H9 (cell line): ENCODE measurements around the gene ARHGAP24. TPM values are rescaled to one million over a fixed set of nuclear protein-coding genes. Genes with fewer than 3 reads are reported as not detected.

Experiments used
- DNase-seq: peaks from one replicate; pipeline ENCODE4 v3.0.0-alpha.2; 2017
- H2AFZ ChIP-seq: one replicate; pipeline ENCODE4 v1.6.1; 2013; ENCODE audit warnings: mild to moderate bottlenecking, low read length, control low read depth, moderate library complexity
- H2AK5ac ChIP-seq: 2 replicates; pipeline ENCODE4 v1.6.1; 2013; ENCODE audit warnings: low read length, control low read depth, mixed read lengths; ENCODE audit not compliant: insufficient read length
- H2BK120ac ChIP-seq: one replicate; pipeline ENCODE4 v1.6.1; 2013; ENCODE audit warnings: low read depth, mild to moderate bottlenecking, low read length, control low read depth, inconsistent platforms; ENCODE audit not compliant: poor library complexity, severe bottlenecking
- H2BK12ac ChIP-seq: 2 replicates; pipeline ENCODE4 v1.6.1; 2013; ENCODE audit warnings: low read length, control low read depth, mixed read lengths, low read depth; ENCODE audit not compliant: insufficient read length
- H2BK15ac ChIP-seq: 2 replicates; pipeline ENCODE4 v1.6.1; 2013; ENCODE audit warnings: low read depth, low read length, control low read depth
- H2BK20ac ChIP-seq: one replicate; pipeline ENCODE4 v1.6.1; 2013; ENCODE audit warnings: low read depth, mild to moderate bottlenecking, low read length, control low read depth, inconsistent platforms; ENCODE audit not compliant: poor library complexity, severe bottlenecking
- H2BK5ac ChIP-seq: 2 replicates; pipeline ENCODE4 v1.6.1; 2013; ENCODE audit warnings: low read length, control low read depth, mixed read lengths; ENCODE audit not compliant: insufficient read length
- H3K14ac ChIP-seq: 2 replicates; pipeline ENCODE4 v1.6.1; 2013; ENCODE audit warnings: low read length, control low read depth; ENCODE audit not compliant: insufficient read depth
- H3K18ac ChIP-seq: 2 replicates; pipeline ENCODE4 v1.6.1; 2013; ENCODE audit warnings: low read depth, mild to moderate bottlenecking, mixed read lengths, low read length, control low read depth; ENCODE audit not compliant: insufficient read length
- H3K23ac ChIP-seq: 2 replicates; pipeline ENCODE4 v1.6.1; 2013; ENCODE audit warnings: low read length, control low read depth, mixed read lengths, low read depth; ENCODE audit not compliant: insufficient read length
- H3K23me2 ChIP-seq: 2 replicates; pipeline ENCODE4 v1.6.1; 2013; ENCODE audit warnings: low read depth, mild to moderate bottlenecking, mixed read lengths, low read length, control low read depth; ENCODE audit not compliant: insufficient read length, poor library complexity, severe bottlenecking
- H3K27ac ChIP-seq: 2 replicates; pipeline ENCODE4 v1.5.1; 2013; ENCODE audit warnings: low read length, control low read depth, mixed read lengths, low read depth; ENCODE audit not compliant: insufficient read length
- H3K27me3 ChIP-seq: 2 replicates; pipeline ENCODE4 v1.6.1; 2013; ENCODE audit warnings: low read length, control low read depth, inconsistent platforms; ENCODE audit not compliant: insufficient read depth
- H3K4ac ChIP-seq: 2 replicates; pipeline ENCODE4 v1.6.1; 2013; ENCODE audit warnings: low read depth, mild to moderate bottlenecking, control low read depth, inconsistent platforms, low read length, moderate library complexity
- H3K4me1 ChIP-seq: 2 replicates; pipeline ENCODE4 v1.6.1; 2013; ENCODE audit warnings: low read length, control low read depth, inconsistent platforms; ENCODE audit not compliant: insufficient read depth
- H3K4me2 ChIP-seq: 2 replicates; pipeline ENCODE4 v1.6.1; 2013; ENCODE audit warnings: low read length, control low read depth, mixed read lengths; ENCODE audit not compliant: insufficient read length, insufficient read depth
- H3K56ac ChIP-seq: 2 replicates; pipeline ENCODE4 v1.6.1; 2013; ENCODE audit warnings: low read depth, mild to moderate bottlenecking, mixed read lengths, low read length, control low read depth; ENCODE audit not compliant: insufficient read length
- H3K79me1 ChIP-seq: 2 replicates; pipeline ENCODE4 v1.6.1; 2013; ENCODE audit warnings: low read depth, mild to moderate bottlenecking, moderate library complexity, low read length, control low read depth, inconsistent platforms; ENCODE audit not compliant: insufficient read depth, poor library complexity, severe bottlenecking
- H3K79me2 ChIP-seq: 2 replicates; pipeline ENCODE4 v1.6.1; 2013; ENCODE audit warnings: low read length, control low read depth, inconsistent platforms; ENCODE audit not compliant: insufficient read depth
- H3K9ac ChIP-seq: 2 replicates; pipeline ENCODE4 v1.6.1; 2013; ENCODE audit warnings: low read length, control low read depth, mixed read lengths; ENCODE audit not compliant: insufficient read length; ENCODE audit errors: extremely low read depth
- H3K9me3 ChIP-seq: one replicate; pipeline ENCODE4 v1.6.1; 2013; ENCODE audit warnings: low read depth, low read length, inconsistent platforms; ENCODE audit not compliant: control insufficient read depth
- H3T11ph ChIP-seq: one replicate; pipeline ENCODE4 v1.6.1; 2013; ENCODE audit warnings: mild to moderate bottlenecking, low read length, control low read depth, inconsistent platforms
- H4K20me1 ChIP-seq: one replicate; pipeline ENCODE4 v1.6.1; 2013; ENCODE audit not compliant: control insufficient read depth, insufficient read length, insufficient read depth
- H4K5ac ChIP-seq: 2 replicates; pipeline ENCODE4 v1.6.1; 2013; ENCODE audit warnings: low read depth, mild to moderate bottlenecking, mixed read lengths, low read length, control low read depth; ENCODE audit not compliant: insufficient read length
- H4K8ac ChIP-seq: replicated peaks from 2 replicates; pipeline ENCODE4 v1.6.1; 2013; ENCODE audit warnings: low read length, control low read depth, mixed read lengths, low read depth; ENCODE audit not compliant: insufficient read length
- H4K91ac ChIP-seq: 2 replicates; pipeline ENCODE4 v1.6.1; 2013; ENCODE audit warnings: low read depth, mild to moderate bottlenecking, moderate library complexity, mixed read lengths, low read length, control low read depth; ENCODE audit not compliant: insufficient read length
- H3K27ac Mint-ChIP-seq, 3 experiments: 2 replicates in 2 of 3; 3 replicates in 1 of 3; pipeline ENCODE4 v1.8.0; 2020 to 2021; ENCODE audit warnings: mixed read lengths in 3 of 3, mild to moderate bottlenecking in 1 of 3, moderate library complexity in 1 of 3
- H3K27me3 Mint-ChIP-seq: 2 replicates; pipeline ENCODE4 v1.8.0; 2021; ENCODE audit warnings: low read depth, mild to moderate bottlenecking, moderate library complexity, mixed read lengths
- H3K36me3 Mint-ChIP-seq, 3 experiments: 2 replicates in 2 of 3; 3 replicates in 1 of 3; pipeline ENCODE4 v1.8.0; 2020 to 2021; ENCODE audit warnings: low read depth in 3 of 3, mixed read lengths in 3 of 3; ENCODE audit not compliant: insufficient read depth in 1 of 3
- H3K4me1 Mint-ChIP-seq, 2 experiments: 2 replicates each; pipeline ENCODE4 v1.8.0; 2020; ENCODE audit warnings: mixed read lengths in 2 of 2
- H3K4me3 Mint-ChIP-seq, 2 experiments: 2 replicates in 1 of 2; 3 replicates in 1 of 2; pipeline ENCODE4 v1.8.0; 2020 to 2021; ENCODE audit warnings: mild to moderate bottlenecking in 2 of 2, mixed read lengths in 2 of 2, moderate library complexity in 1 of 2
- H3K9me3 Mint-ChIP-seq, 2 experiments: 2 replicates in 1 of 2; 3 replicates in 1 of 2; pipeline ENCODE4 v1.8.0; 2020; ENCODE audit warnings: mild to moderate bottlenecking in 2 of 2, mixed read lengths in 2 of 2, moderate library complexity in 1 of 2
- CTCF ChIP-seq: fragments of 200-600 bp; sonication (generic); conservative IDR thresholded peaks from 3 replicates; pipeline ENCODE4 v1.8.0; 2021; ENCODE audit warnings: antibody characterized with exemption, mild to moderate bottlenecking
- WGBS: extraction: QIAGEN DNeasy Blood & Tissue Kit; methylation state at CpG from one replicate; pipeline ENCODE4 v1.1.7; 2013; ENCODE audit warnings: missing lambda C conversion rate, low lambda C conversion rate, mixed read lengths; ENCODE audit not compliant: insufficient read length; ENCODE audit errors: extremely low coverage; 5-methylcytosine and 5-hydroxymethylcytosine counted together
- total RNA-seq: library from RNA; stranded (reverse); gene quantifications from 2 replicates; pipeline ENCODE4 v1.2.1, GENCODE V29; 2021

Gene ARHGAP24
- total RNA-seq, 1 experiment from 2014 or later, result 0.37 TPM

GRCh38 chr4:85979276-85979675 lies 504.3 kb downstream of the ARHGAP24 start:
- no peak overlapping the region for H3T11ph ChIP-seq
- H3K4me2 ChIP-seq, result no peak overlapping the region
- no peaks in the 10 kb centered on the region for H3K27me3 ChIP-seq
- TF ChIP-seq CTCF, result no peak
- no peak overlapping the region for H3K14ac ChIP-seq
- H3K4me1 ChIP-seq, result no peaks in the 10 kb centered on the region
- no peak overlapping the region for H2AK5ac ChIP-seq
- no peak overlapping the region for H4K8ac ChIP-seq
- H3K23me2 ChIP-seq, result no peaks in the 10 kb centered on the region
- H3K23ac ChIP-seq, result no peak overlapping the region
- H2BK15ac ChIP-seq, result no peak overlapping the region
- no peak overlapping the region for H2BK5ac ChIP-seq
- no peak overlapping the region for H3K56ac ChIP-seq
- Mint-ChIP-seq H3K4me1 (no peaks in the 10 kb centered on the region), H3K9me3 (no peaks in the 10 kb centered on the region), H3K27ac (no peak overlapping the region), H3K36me3 (no peaks in the 10 kb centered on the region; a peak in 1 of 7 replicates), H3K4me3 (no peak overlapping the region), H3K27me3 (no peaks in the 10 kb centered on the region)
- WGBS, result no CpG with 5 or more reads among the region's 3 CpGs
- H4K91ac ChIP-seq, result no peak overlapping the region
- no peak overlapping the region for H2BK12ac ChIP-seq
- no peak for DNase-seq
- H3K9ac ChIP-seq, result no peak overlapping the region
- no peak overlapping the region for H4K5ac ChIP-seq
- H3K27ac ChIP-seq, result no peak overlapping the region
- H2BK120ac ChIP-seq, result no peak overlapping the region
- H3K18ac ChIP-seq, result no peak overlapping the region
- no peak overlapping the region for H2AFZ ChIP-seq
- no peaks in the 10 kb centered on the region for H3K9me3 ChIP-seq
- H3K79me1 ChIP-seq, result no peaks in the 10 kb centered on the region
- H4K20me1 ChIP-seq, result no peaks in the 10 kb centered on the region
- H2BK20ac ChIP-seq, result no peak overlapping the region
- H3K4ac ChIP-seq, result no peak overlapping the region
- no peaks in the 10 kb centered on the region for H3K79me2 ChIP-seq
